GM18498 (cell line): ENCODE data around the gene MYF5.

ENCODE experiments used
- ATAC-seq: cut with Tn5 transposase; IDR thresholded peaks from one replicate; pipeline ENCODE4 v1.9.1; 2021; ENCODE audit warnings: mild to moderate bottlenecking, moderate library complexity; ENCODE audit not compliant: unreplicated experiment

MYF5 gene

GRCh38 chr12:80707126-80707829 lies 9.4 kb upstream of the MYF5 start, which contains the start of gene MYF6:
MYF6 (plus strand) TSS chr12:80707634; CDS start chr12:80707720, 86 bp downstream.
- ATAC-seq: no peak

- no peak for ATAC-seq
Observed at GRCh38 chr12:80707830-80708258, 8.9 kb upstream of the MYF5 start.

- no peak for ATAC-seq
Observed at GRCh38 chr12:80708259-80708974, 8.3 kb upstream of the MYF5 start.

DNA sequence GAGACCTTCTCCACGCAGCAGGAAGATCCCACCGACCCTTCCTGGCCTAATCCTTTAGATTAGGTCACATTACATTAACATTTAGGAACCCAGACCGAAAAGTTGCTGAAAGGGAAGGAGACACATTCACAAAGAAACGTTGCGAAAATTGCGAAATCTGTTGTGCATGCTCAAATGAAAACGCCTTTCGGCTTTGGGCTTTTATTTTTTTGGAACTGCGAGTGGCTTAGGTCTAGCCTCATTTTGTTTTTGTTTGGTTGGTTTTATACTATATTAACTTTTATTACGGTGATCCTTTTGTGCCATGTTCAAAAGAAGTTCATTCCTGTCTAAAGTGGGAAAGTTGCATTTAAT lies 7.8 kb upstream of the MYF5 start:
- ATAC-seq: no peak

DNA sequence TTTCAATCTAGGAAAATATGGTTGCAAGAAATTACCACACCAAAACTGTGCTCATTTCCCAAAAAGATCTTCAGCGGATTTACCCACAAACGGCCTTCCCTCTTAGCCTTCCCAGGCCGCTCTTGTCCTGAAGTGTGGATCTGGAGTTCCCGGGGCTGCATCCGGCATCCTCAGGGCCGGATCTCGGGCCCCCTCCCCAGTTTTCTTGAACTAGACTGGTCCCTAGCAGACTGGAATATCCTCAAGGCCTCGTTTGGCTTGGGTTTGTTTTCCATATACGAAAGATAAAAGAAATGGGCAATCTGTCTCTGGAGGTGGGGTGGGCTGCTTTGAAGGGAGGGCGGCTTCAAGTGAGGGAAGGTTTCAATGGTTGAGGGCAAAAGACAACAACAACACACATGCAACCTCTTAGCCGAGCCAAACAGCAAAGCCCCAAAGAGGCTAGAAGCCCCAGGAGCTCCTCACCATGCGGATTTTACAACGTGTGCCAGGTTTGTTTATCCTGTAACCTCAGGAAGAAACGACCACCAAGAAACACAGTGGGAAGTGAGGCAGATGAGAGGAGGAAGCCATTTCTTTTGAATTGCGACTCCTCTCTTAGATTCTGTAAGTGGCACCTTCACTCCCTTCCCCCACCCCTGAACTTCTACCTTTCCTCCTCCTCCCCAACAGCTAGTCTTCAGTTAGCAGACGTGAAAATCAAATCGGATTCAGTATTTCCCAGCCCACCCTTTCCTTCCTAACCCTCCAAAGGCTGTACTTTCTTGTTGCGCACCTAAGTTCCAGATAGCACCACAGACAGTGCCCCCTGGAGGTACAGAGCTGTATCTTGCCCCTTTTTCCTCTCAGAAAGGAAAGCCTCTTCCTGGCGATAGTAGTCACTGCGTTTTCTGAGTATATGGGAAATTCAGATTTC lies 6.6 kb upstream of the MYF5 start:
- peak; percentile 78 for ATAC-seq

- ATAC-seq: peak; percentile 34
Observed at GRCh38 chr12:80710727-80711449, 5.8 kb upstream of the MYF5 start.

DNA sequence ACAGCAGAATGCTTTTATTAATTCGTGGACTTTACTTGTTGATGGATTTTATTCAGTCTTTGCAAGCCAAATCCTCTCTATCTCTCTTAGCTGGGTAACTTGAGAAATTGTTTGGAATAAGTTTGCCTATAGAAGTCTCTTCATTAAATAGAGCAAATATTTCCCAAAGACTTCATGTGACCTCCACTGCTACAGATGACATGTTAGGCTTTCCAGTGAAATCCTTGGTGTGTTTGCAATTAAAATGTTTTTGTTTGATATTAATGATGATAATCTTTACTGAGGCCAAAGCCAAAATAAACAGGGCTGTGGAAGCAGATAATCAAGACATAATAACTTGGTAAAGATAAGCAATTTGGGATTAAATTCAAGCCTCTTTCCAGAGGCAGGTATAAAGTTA lies 4.8 kb upstream of the MYF5 start:
- no peak for ATAC-seq

GRCh38 chr12:80712866-80713265 lies 3.8 kb upstream of the MYF5 start:
- ATAC-seq: no peak

DNA sequence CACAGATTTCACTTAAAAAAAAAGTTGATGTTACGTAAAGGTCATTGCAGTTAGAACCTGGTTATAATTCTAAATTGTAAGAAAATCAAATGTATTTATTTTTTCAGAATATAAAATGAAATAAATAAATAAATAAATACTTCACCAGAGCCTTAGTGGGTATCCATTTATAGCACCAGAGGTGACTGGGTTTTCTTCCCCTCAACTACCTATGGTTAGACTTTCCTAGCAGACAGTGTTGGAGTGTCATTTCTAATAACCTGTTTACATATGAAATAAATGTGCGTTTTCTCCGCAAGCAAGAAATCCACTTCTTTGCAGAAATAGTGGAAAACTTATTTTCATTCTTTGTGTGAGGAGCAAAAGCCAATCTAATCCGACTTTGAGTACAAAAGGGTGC lies 3.3 kb upstream of the MYF5 start:
- ATAC-seq: no peak

GRCh38 chr12:80714055-80714454 lies 2.7 kb upstream of the MYF5 start:
- no peak for ATAC-seq

DNA sequence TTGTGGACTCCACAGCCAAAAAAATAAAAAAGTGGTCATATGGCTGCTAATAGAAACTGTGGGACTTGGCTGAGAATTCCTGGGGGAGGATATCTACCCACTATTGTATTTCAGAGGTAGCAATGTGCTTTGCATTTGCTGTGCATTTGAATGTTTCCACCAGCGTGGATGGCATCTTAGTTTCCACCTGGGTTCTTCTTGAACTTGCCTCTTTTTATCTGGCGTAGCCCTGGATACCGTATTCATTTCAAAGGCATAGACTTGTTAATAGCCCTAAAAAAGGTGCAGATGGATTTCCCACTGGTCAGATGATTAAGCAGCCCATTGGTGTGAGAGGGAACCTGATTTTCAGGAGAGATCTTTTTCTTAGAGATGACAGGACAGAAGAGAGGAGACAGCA lies 1.9 kb upstream of the MYF5 start:
- ATAC-seq: no peak

DNA sequence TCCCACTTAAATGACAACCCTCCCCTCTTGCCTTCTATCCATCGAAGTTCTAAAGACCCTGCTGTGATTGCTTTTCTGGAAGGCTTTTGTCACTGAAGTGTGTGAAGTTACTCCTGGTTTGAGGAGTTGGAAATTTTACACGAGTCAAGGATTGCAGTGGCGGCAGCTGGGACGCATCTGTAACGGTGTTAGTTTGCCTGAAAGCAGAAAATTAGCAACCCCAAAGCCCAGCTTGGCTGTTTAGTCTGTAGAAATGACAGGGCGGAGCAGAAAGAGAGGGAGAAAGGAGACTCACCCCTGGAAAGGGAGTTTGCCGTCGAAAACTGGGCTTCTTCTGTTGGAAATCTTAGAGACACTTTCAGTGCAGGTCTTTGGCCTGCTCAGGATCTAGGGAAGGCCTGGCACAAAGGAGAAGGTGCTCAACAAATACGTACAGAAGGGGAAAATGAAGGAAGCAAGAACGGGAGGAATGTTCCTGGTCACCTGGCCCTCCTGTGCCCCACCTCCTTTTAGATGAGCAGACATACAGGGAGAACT lies 931 bp upstream of the MYF5 start:
- ATAC-seq: no peak

DNA sequence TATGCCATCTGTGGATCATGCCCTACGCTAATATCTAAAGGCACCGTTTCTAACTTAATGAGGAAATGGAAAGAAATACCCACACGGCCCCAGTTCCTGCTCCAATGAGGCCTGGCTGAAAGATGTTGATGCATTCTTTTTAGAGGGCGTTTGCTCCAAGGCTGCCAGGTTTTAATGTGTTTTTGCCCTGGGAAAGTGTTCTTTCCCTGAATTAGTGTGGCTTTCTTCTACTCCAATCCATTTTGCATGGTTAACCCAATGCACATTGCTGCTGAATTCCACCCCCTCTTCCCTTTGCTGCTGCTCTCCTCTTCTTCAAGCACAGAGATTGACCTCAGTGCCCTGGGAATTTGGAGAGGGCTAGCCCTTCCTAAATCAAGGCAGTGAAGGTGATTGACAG lies 1.1 kb downstream of the MYF5 start:
- no peak for ATAC-seq

- no peak for ATAC-seq
Observed at GRCh38 chr12:80720516-80720915, 3.8 kb downstream of the MYF5 start.

DNA sequence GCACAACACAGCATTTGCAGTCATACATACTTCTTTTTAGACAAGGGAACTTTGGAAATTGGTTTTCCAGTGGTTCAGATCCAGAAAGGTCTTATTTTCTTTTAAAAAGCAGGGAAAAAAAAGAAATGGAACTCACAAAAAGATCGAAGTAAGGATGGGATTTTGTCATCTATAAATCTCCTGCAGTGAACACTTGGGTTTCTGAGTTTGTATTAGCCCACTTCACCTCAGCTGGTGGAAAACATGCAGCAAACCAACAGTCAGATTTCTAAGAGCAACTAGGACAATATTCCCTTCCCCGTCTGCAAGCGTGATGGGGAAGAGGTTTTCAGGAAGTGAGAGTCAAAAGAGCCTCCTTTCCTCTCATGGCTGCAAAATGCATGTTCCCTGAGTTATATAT lies 4.6 kb downstream of the MYF5 start:
- no peak for ATAC-seq

DNA sequence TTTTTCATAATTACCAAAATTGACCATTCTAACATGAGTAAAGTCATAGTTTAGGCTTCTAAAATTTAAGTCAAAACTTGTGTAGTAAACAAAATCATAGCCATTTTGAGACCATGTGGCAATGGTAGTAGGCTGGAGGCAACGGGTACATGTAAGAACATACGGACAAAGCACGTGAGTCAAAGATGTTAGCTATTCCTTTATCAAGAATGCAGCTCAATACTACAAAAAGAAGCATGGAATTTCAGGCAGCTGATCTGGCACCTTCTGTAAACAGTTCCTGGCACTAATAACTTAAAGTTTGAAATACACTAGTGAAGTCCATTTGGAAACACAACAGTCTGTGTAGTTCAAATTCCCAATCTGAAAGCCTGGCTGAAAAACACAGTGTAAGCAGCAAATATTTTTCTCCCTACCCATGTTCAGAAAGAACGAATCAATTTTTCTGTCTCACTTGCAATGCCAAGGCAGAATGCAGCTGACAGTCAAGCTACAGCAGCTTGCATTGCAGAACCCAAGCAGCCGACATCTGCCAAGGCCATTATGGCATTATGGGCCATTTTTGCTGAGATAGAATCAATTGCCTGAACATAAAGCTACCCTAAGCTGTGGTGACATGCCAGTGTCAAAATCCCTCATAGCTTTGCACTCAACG lies 29.3 kb downstream of the MYF5 start:
- ATAC-seq: no peak

DNA sequence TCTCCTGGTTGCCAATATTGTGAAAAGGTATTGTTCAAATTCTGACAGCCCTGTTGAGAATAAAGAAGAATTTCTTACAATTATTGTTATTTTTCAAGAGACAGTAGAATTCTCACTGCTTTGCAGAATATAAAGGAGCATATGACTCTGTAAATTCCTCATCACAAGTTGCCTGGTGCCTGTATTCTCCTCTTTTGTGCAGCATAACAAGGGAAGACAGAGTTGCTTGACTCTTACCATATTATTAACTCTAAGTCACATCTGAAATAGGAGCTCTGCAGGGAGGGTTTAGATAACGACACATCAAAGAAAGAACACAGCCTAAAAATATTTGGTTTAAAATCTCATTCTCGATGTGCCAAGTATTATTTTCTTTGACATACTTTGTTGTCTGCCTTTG lies 31.1 kb downstream of the MYF5 start:
- no peak for ATAC-seq

- ATAC-seq: no peak
Observed at GRCh38 chr12:80749456-80749855, 32.7 kb downstream of the MYF5 start.

DNA sequence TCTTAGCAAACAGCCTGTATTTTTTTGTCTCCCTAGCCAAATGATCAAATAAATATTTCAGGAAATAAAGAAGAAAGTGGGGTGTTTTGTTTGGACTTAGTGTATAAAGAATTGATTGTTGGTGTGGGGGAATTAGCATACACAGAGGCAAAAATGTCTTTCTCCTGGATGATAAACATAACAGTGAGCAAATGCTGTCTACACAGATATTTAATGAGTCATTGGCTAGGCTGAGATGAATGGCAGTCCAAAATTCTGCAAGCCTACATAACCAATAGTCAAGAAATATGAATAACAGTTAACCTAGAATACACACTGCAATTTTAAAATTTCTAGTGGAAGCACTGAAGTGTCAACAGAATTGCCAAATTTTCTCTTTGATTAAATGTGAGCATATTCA lies 35.8 kb downstream of the MYF5 start:
- no peak for ATAC-seq

DNA sequence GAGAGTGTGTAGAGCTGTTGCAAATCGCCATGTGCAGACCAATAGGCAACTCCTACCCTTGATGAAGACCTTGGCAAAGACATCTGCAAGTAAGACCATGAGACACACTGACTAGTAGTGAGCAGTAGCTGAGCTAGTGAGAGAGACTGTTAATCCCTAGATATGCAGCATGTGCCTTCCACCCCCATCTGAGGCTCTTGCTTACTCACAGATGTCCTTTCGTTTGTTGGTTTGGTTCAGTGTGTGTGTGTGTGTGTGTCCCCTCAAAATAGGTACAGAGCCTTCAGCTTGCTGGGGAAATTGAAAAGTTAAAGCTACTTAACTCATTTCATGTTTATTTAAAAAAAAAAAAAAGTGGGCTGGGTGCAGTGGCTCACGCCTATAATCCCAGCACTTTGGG lies 37.6 kb downstream of the MYF5 start:
- no peak for ATAC-seq
